CMK (cell line): ENCODE measurements around the gene PHACTR3.
"Not testable (repeated sequence)": the region's sequence is repeated elsewhere in the genome, so short reads cannot be mapped to it uniquely, and the experiment has no call there.

Source experiments
- DNase-seq: peaks from one replicate; pipeline ENCODE4 v3.0.0-alpha.2; 2010; ENCODE audit warnings: low read depth

PHACTR3 gene

GRCh38 chr20:59589086-59589684, 15.2 kb upstream of the PHACTR3 start:
- DNase-seq = no peak

- DNase-seq = no peak
Measured at GRCh38 chr20:59591061-59591460, 13.3 kb upstream of the PHACTR3 start.

GRCh38 chr20:59596690-59597089, 7.7 kb upstream of the PHACTR3 start:
- DNase-seq = no peak

- no peak for DNase-seq
Measured at GRCh38 chr20:59597240-59597639, 7.1 kb upstream of the PHACTR3 start.

- DNase-seq = no peak
Measured at GRCh38 chr20:59598625-59599310, 5.6 kb upstream of the PHACTR3 start.

GRCh38 chr20:59599941-59600340, 4.4 kb upstream of the PHACTR3 start:
- DNase-seq = no peak

- DNase-seq = no peak
Measured at GRCh38 chr20:59600472-59600871, 3.9 kb upstream of the PHACTR3 start.

GRCh38 chr20:59602546-59603080, 1.7 kb upstream of the PHACTR3 start:
- no peak for DNase-seq

- DNase-seq = no peak
Measured at GRCh38 chr20:59603176-59603575, 1.2 kb upstream of the PHACTR3 start.

- DNase-seq = no peak
Measured at GRCh38 chr20:59604741-59605600, 631 bp downstream of the PHACTR3 start.

GRCh38 chr20:59605601-59606364, 1.4 kb downstream of the PHACTR3 start:
- DNase-seq = no peak

GRCh38 chr20:59606566-59606965, 2.2 kb downstream of the PHACTR3 start:
- no peak for DNase-seq

GRCh38 chr20:59608396-59608795, 4.1 kb downstream of the PHACTR3 start:
- DNase-seq = no peak

GRCh38 chr20:59608871-59609270, 4.5 kb downstream of the PHACTR3 start:
- no peak for DNase-seq

GRCh38 chr20:59611286-59611685, 6.9 kb downstream of the PHACTR3 start:
- no peak for DNase-seq

GRCh38 chr20:59613861-59614260, 9.5 kb downstream of the PHACTR3 start:
- no peak for DNase-seq

- DNase-seq = no peak
Measured at GRCh38 chr20:59614714-59615113, 10.4 kb downstream of the PHACTR3 start.

GRCh38 chr20:59616306-59616705, 12.0 kb downstream of the PHACTR3 start:
- no peak for DNase-seq

- DNase-seq = no peak
Measured at GRCh38 chr20:59617221-59617620, 12.9 kb downstream of the PHACTR3 start.

- DNase-seq = no peak
Measured at GRCh38 chr20:59618131-59618530, 13.8 kb downstream of the PHACTR3 start.

GRCh38 chr20:59618585-59618984, 14.2 kb downstream of the PHACTR3 start:
- DNase-seq = not testable (repeated sequence)
